H1 (cell line): Measurements from ENCODE around the gene CCDC15. TPM values are rescaled to one million over a fixed set of nuclear protein-coding genes. Genes with fewer than 3 reads are reported as not detected.

Experiments used
- CTCF ChIA-PET: fragments of 300-600 bp; sonication (Branson Sonifier 250); formaldehyde crosslinking; loops from one replicate; lab custom pipeline; 2021; ENCODE audit not compliant: partially characterized antibody; lab: Charles Lee
- POLR2A ChIA-PET: fragments of 300-600 bp; sonication (Branson Sonifier 250); formaldehyde crosslinking; loops from one replicate; lab custom pipeline; 2021; ENCODE audit warnings: inconsistent platforms; ENCODE audit not compliant: partially characterized antibody; lab: Charles Lee
- DNase-seq, 2 experiments: peaks; one replicate each; pipeline versions ENCODE4 v3.0.0 to v3.0.0-alpha.2; 2010 to 2022; ENCODE audit warnings: low spot score in 2 of 2, low read depth in 1 of 2, mixed read lengths in 1 of 2
- FAIRE-seq: peaks from 2 replicates; lab custom pipeline; 2011; peaks lifted over from hg19 to GRCh38; lab: Jason Lieb, UNC
- H2AFZ ChIP-seq: 2 replicates; pipeline ENCODE4 v1.8.1; 2012; ENCODE audit warnings: low read length, inconsistent platforms
- H2AK5ac ChIP-seq: 2 replicates; pipeline ENCODE4 v1.6.1; 2013; ENCODE audit warnings: low read depth, low read length
- H2BK120ac ChIP-seq: replicated peaks from 2 replicates; pipeline ENCODE3; 2013; ENCODE audit warnings: low read depth, low read length, inconsistent platforms
- H2BK12ac ChIP-seq: 2 replicates; pipeline ENCODE4 v1.6.1; 2013; ENCODE audit warnings: low read depth, low read length
- H2BK15ac ChIP-seq: 2 replicates; pipeline ENCODE4 v1.6.1; 2013; ENCODE audit warnings: low read length
- H2BK20ac ChIP-seq: 2 replicates; pipeline ENCODE4 v1.6.1; 2013; ENCODE audit warnings: low read length
- H2BK5ac ChIP-seq: 2 replicates; pipeline ENCODE4 v1.6.1; 2013; ENCODE audit warnings: low read depth, low read length
- H3K14ac ChIP-seq: 2 replicates; pipeline ENCODE4 v1.6.1; 2013; ENCODE audit warnings: inconsistent platforms; ENCODE audit not compliant: insufficient read length
- H3K18ac ChIP-seq: 2 replicates; pipeline ENCODE4 v1.6.1; 2013; ENCODE audit warnings: low read length; ENCODE audit errors: extremely low read depth
- H3K23ac ChIP-seq: 2 replicates; pipeline ENCODE4 v1.6.1; 2013; ENCODE audit warnings: inconsistent platforms; ENCODE audit not compliant: insufficient read length
- H3K23me2 ChIP-seq: 2 replicates; pipeline ENCODE4 v1.6.1; 2013; ENCODE audit warnings: low read depth, low read length
- H3K27ac ChIP-seq: 2 replicates; pipeline ENCODE4 v1.6.1; 2011; ENCODE audit warnings: low read depth, low read length, inconsistent platforms
- H3K27me3 ChIP-seq, 4 experiments: replicated peaks in 1 of 4; 1 replicate in 1 of 4; 2 replicates in 3 of 4; pipeline versions ENCODE4 v1.6.1 to v1.8.1; 2011 to 2013; ENCODE audit warnings: low read length in 3 of 4, mild to moderate bottlenecking in 3 of 4, inconsistent platforms in 2 of 4, mixed read lengths in 2 of 4, moderate library complexity in 1 of 4; ENCODE audit not compliant: control insufficient read depth in 3 of 4, insufficient read depth in 3 of 4; ENCODE audit errors: extremely low read depth in 1 of 4
- H3K36me3 ChIP-seq, 4 experiments: 2 replicates each; pipeline versions ENCODE4 v1.6.1 to v1.8.1; 2011 to 2013; ENCODE audit warnings: mild to moderate bottlenecking in 4 of 4, low read length in 3 of 4, moderate library complexity in 2 of 4, control low read depth in 1 of 4, inconsistent platforms in 1 of 4; ENCODE audit not compliant: insufficient read depth in 4 of 4, control insufficient read depth in 2 of 4
- H3K4ac ChIP-seq: replicated peaks from 2 replicates; pipeline ENCODE3; 2013; ENCODE audit warnings: low read length, low read depth, mixed read lengths, inconsistent platforms; ENCODE audit not compliant: insufficient read length
- H3K4me1 ChIP-seq, 4 experiments: replicated peaks in 1 of 4; 1 replicate in 1 of 4; 2 replicates in 3 of 4; pipeline versions ENCODE4 v1.6.1 to v1.8.1; 2011 to 2013; ENCODE audit warnings: low read length in 3 of 4, inconsistent platforms in 2 of 4, mixed read lengths in 1 of 4; ENCODE audit not compliant: insufficient read depth in 4 of 4, control insufficient read depth in 3 of 4
- H3K4me2 ChIP-seq, 2 experiments: 2 replicates each; pipeline versions ENCODE4 v1.6.1 to v1.8.1; 2011 to 2013; ENCODE audit warnings: low read depth in 2 of 2, low read length in 2 of 2, control low read depth in 1 of 2, inconsistent platforms in 1 of 2, mild to moderate bottlenecking in 1 of 2; ENCODE audit not compliant: insufficient read depth in 1 of 2
- H3K4me3 ChIP-seq, 4 experiments: fragments of 200-600, 300-600 bp in 1 of 4; sonication (generic), shearing (Covaris generic), sonication (Bioruptor Twin) in 1 of 4; 2 replicates each; pipeline versions ENCODE4 v1.5.1 to v1.8.1; 2011 to 2016; ENCODE audit warnings: low read length in 4 of 4, low read depth in 3 of 4, control low read depth in 2 of 4, inconsistent platforms in 2 of 4, mild to moderate bottlenecking in 2 of 4, mixed read lengths in 1 of 4, moderate library complexity in 1 of 4; ENCODE audit not compliant: insufficient read depth in 2 of 4; ENCODE audit errors: extremely low read depth in 1 of 4
- H3K56ac ChIP-seq: replicated peaks from 2 replicates; pipeline ENCODE3; 2013; ENCODE audit warnings: low read depth, mild to moderate bottlenecking, mixed read lengths, low read length, inconsistent platforms; ENCODE audit not compliant: insufficient read length
- H3K79me1 ChIP-seq: 2 replicates; pipeline ENCODE4 v1.6.1; 2013; ENCODE audit warnings: low read depth, low read length, control low read depth
- H3K79me2 ChIP-seq, 2 experiments: 2 replicates each; pipeline versions ENCODE4 v1.6.1 to v1.8.1; 2012 to 2013; ENCODE audit warnings: low read length in 2 of 2, mild to moderate bottlenecking in 2 of 2, inconsistent platforms in 1 of 2; ENCODE audit not compliant: insufficient read depth in 2 of 2, control insufficient read depth in 1 of 2
- H3K9ac ChIP-seq, 4 experiments: replicated peaks in 1 of 4; 1 replicate in 1 of 4; 2 replicates in 3 of 4; pipeline versions ENCODE4 v1.6.1 to v1.8.1; 2011 to 2013; ENCODE audit warnings: low read depth in 3 of 4, low read length in 3 of 4, control low read depth in 2 of 4, mild to moderate bottlenecking in 2 of 4, moderate library complexity in 2 of 4, inconsistent platforms in 1 of 4; ENCODE audit errors: extremely low read depth in 1 of 4
- H3K9me3 ChIP-seq, 2 experiments: 2 replicates each; pipeline versions ENCODE4 v1.6.1 to v1.8.1; 2012 to 2013; ENCODE audit warnings: mild to moderate bottlenecking in 2 of 2, moderate library complexity in 2 of 2, control low read depth in 1 of 2, inconsistent platforms in 1 of 2, low read depth in 1 of 2, low read length in 1 of 2, mixed read lengths in 1 of 2; ENCODE audit not compliant: insufficient read depth in 2 of 2
- H4K20me1 ChIP-seq, 2 experiments: replicated peaks in 1 of 2; 2 replicates each; pipeline versions ENCODE3 to v1.8.1; 2011 to 2013; ENCODE audit warnings: inconsistent platforms in 2 of 2, low read length in 2 of 2, mild to moderate bottlenecking in 1 of 2; ENCODE audit not compliant: insufficient read depth in 2 of 2, control insufficient read depth in 1 of 2
- H4K5ac ChIP-seq: 2 replicates; pipeline ENCODE4 v1.6.1; 2013; ENCODE audit warnings: low read length, low read depth, mixed read lengths, inconsistent platforms; ENCODE audit not compliant: insufficient read length
- H4K8ac ChIP-seq: 2 replicates; pipeline ENCODE4 v1.8.0; 2013; ENCODE audit warnings: mild to moderate bottlenecking, moderate library complexity, low read length, inconsistent platforms; ENCODE audit not compliant: insufficient read depth; ENCODE audit errors: extremely low read depth
- H4K91ac ChIP-seq: replicated peaks from 2 replicates; pipeline ENCODE3; 2013; ENCODE audit warnings: low read length, mixed read lengths, inconsistent platforms; ENCODE audit not compliant: insufficient read length
- E2F6 ChIP-seq: IDR thresholded peaks from 2 replicates; pipeline ENCODE4 v1.6.1; 2012; ENCODE audit warnings: inconsistent platforms
- EGR1 ChIP-seq: IDR thresholded peaks from 2 replicates; pipeline ENCODE4 v1.6.1; 2011; ENCODE audit warnings: low read depth, low read length, borderline replicate concordance
- SIX5 ChIP-seq: IDR thresholded peaks from 2 replicates; pipeline ENCODE4 v1.6.1; 2011; ENCODE audit warnings: mild to moderate bottlenecking, low read depth, low read length
- WGBS, 2 experiments: shearing (Covaris generic) in 1 of 2; methylation state at CpG; one replicate each; pipeline versions ENCODE4 v1.1.6 to v1.1.7; 2013 to 2015; ENCODE audit warnings: low lambda C conversion rate in 2 of 2, mixed read lengths in 2 of 2, inconsistent platforms in 1 of 2, low coverage in 1 of 2, missing lambda C conversion rate in 1 of 2; ENCODE audit not compliant: insufficient replicate concordance in 2 of 2, insufficient coverage in 1 of 2, insufficient read length in 1 of 2; ENCODE audit errors: extremely low coverage in 1 of 2, missing lambda C conversion rate in 1 of 2; 5-methylcytosine and 5-hydroxymethylcytosine counted together
- polyA plus RNA-seq, 7 experiments: library from polyadenylated mRNA; depleted of rRNA in 3 of 7; stranded (reverse) in 5 of 7; unstranded in 2 of 7; fragments of >200 nt in 5 of 7; fragments of 200-250 nt in 2 of 7; gene quantifications; 1 replicate in 5 of 7; 2 replicates in 1 of 7; 4 replicates in 1 of 7; pipeline versions ENCODE4 v1.2.1 to v1.2.3, GENCODE V29; 2011 to 2013; ENCODE audit warnings: missing spikeins in 2 of 7, mixed read lengths in 2 of 7
- total RNA-seq: library from RNA; stranded (reverse); fragmentation: NEBNext Ultra II Directional; extraction: Animal tissue kit (Norgen Biotek cat#: 25700); gene quantifications from 2 replicates; pipeline ENCODE4 v1.2.1, GENCODE V29; 2021

Gene CCDC15
- total and polyA plus RNA-seq, 2 of the 8 experiments (the other 6 are each of a cell fraction or from before 2014, with no cell fraction given), result 1.5 to 3.1 TPM

GRCh38 chr11:124987096-124987495, 33.1 kb downstream of the CCDC15 start:
- no peaks in the 10 kb centered on the region for H3K79me1 ChIP-seq

More at GRCh38 chr11:124987096-124987495, 33.1 kb downstream of the CCDC15 start:
- H3K27me3 ChIP-seq, result no peaks in the 10 kb centered on the region
- H4K8ac ChIP-seq, result no peak overlapping the region
- H2AK5ac ChIP-seq, result no peak overlapping the region
- no peak overlapping the region for H2BK5ac ChIP-seq
- H3K27ac ChIP-seq, result no peak overlapping the region
- no peak overlapping the region for H3K14ac ChIP-seq
- no peaks in the 10 kb centered on the region for H3K79me2 ChIP-seq
- no peak overlapping the region for H3K9ac ChIP-seq
- no peak overlapping the region for H4K91ac ChIP-seq
- H3K9me3 ChIP-seq, result no peaks in the 10 kb centered on the region
- no peak overlapping the region for H3K4me2 ChIP-seq
- no peak overlapping the region for H3K4ac ChIP-seq
- FAIRE-seq, result no peak
- TF ChIP-seq EGR1, result no peak
- TF ChIP-seq E2F6, result no peak
- TF ChIP-seq SIX5, result no peak
- no peak overlapping the region for H3K56ac ChIP-seq
- DNase-seq, result no peak
- no peak overlapping the region for H2BK15ac ChIP-seq
- no peaks in the 10 kb centered on the region for H4K20me1 ChIP-seq
- no peak overlapping the region for H3K4me3 ChIP-seq
- H4K5ac ChIP-seq, result no peak overlapping the region
- CTCF ChIA-PET, result no interaction called here
- no peaks in the 10 kb centered on the region for H3K23me2 ChIP-seq
- 73% methylated on average over 1 of the region's 1 CpG; no CpG with 5 or more reads in 1 of the 2 experiments for WGBS, 2 experiments
- no peak overlapping the region for H2BK120ac ChIP-seq
- H3K36me3 ChIP-seq, result peaks cover 0 to 1% (median 0%) of the 10 kb centered on the region in 4 experiments; a peak in 1 of 8 replicates
- POLR2A ChIA-PET, result no interaction called here
- no peaks in the 10 kb centered on the region for H3K4me1 ChIP-seq
- no peak overlapping the region for H2BK20ac ChIP-seq
- no peak overlapping the region for H3K18ac ChIP-seq
- no peak overlapping the region for H2AFZ ChIP-seq
- H2BK12ac ChIP-seq, result no peak overlapping the region
- H3K23ac ChIP-seq, result no peak overlapping the region
